Breast epithelium (tissue), 4 donors: Measurements from ENCODE around the gene PTPRG. TPM values are rescaled to one million over a fixed set of nuclear protein-coding genes. Genes with fewer than 3 reads are reported as not detected.

Experiments used
- DNase-seq, 2 donors: peaks; one replicate each; pipeline ENCODE4 v3.0.0-alpha.2; 2019; ENCODE audit warnings: low spot score in 2 of 2
- H3K27ac ChIP-seq, 2 donors: fragments of 200-600 bp; sonication (generic) in 1 of 2; one replicate each; pipeline ENCODE4 v1.5.1; 2016 to 2019; ENCODE audit warnings: mild to moderate bottlenecking in 1 of 2
- H3K27me3 ChIP-seq, 2 donors: fragments of 200-600 bp; sonication (generic) in 1 of 2; one replicate each; pipeline versions ENCODE4 v1.5.1 to v1.6.0; 2017 to 2019; ENCODE audit warnings: control low read depth in 1 of 2, mild to moderate bottlenecking in 1 of 2
- H3K36me3 ChIP-seq: fragments of 200-600 bp; one replicate; pipeline ENCODE4 v1.5.1; 2019
- H3K4me1 ChIP-seq, 2 donors: fragments of 200-600 bp; sonication (generic); one replicate each; pipeline ENCODE4 v1.5.1; 2016 to 2019; ENCODE audit warnings: control low read depth in 1 of 2
- H3K4me3 ChIP-seq, 3 donors: fragments of 200-600 bp; sonication (generic); 1 replicate in 2 of 3; 2 replicates in 1 of 3; pipeline ENCODE4 v1.5.1; 2016 to 2019; ENCODE audit warnings: mild to moderate bottlenecking in 3 of 3, moderate library complexity in 2 of 3
- H3K9me3 ChIP-seq, 2 donors: fragments of 200-600 bp; sonication (generic) in 1 of 2; one replicate each; pipeline ENCODE4 v1.5.1; 2016 to 2019; ENCODE audit warnings: control low read depth in 1 of 2
- POLR2A ChIP-seq: fragments of 450-650 bp; IDR thresholded peaks from one replicate; pipeline ENCODE4 v1.6.1; 2016; ENCODE audit warnings: antibody characterized with exemption, mild to moderate bottlenecking, moderate library complexity
- POLR2AphosphoS5 ChIP-seq, 3 donors: sonication (generic); formaldehyde crosslinking; IDR thresholded peaks; one replicate each; pipeline ENCODE4 v1.6.1; 2017; ENCODE audit warnings: antibody characterized with exemption in 3 of 3
- intact Hi-C: fragments of 100-400 bp; cut with DNase I; formaldehyde crosslinking; loops from one replicate; pipeline ENCODE4 v1.15.1; 2023; ENCODE audit warnings: low total_unique reads
- total RNA-seq, 3 donors: library from RNA; depleted of rRNA; stranded (reverse); fragments of >200 nt; gene quantifications; one replicate each; pipeline ENCODE4 v1.1.0, GENCODE V29; 2016
- TF ChIP-seq, protein P1 (sequence below), 3 donors: fragments of 450-650 bp; IDR thresholded peaks; one replicate each; pipeline ENCODE4 v1.5.1; 2016 to 2017; ENCODE audit warnings: antibody characterized with exemption in 3 of 3, mild to moderate bottlenecking in 3 of 3, moderate library complexity in 3 of 3

The PTPRG gene
- total RNA-seq, 3 donors from 2014 or later: 42.3 to 179 (median 61.6) TPM

DNA sequence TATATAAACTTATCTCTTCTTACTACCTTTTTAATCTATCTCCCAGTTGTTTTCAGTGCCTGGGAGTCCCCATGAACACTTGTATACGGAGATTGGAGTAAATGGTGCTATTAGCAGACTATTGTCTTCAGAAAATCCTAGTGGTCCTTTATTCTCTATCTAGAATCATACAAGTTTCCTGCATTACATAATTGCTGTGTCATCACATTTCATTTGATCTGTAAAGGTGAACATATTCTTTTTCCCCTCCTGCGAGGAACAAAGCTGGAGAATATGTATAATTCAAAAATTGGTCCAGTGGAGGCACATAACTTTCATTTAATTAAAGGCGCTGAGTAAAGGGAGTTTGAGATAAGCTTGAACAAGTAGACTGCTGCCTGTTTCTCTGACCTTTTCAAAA lies 487.2 kb downstream of the PTPRG start:
- intact Hi-C loops: no loop called here
- TF ChIP-seq POLR2AphosphoS5 (IDR thresholded peaks at IDR 0.05) (no peak), POLR2A (no peak)
- TF ChIP-seq, protein P1, sequence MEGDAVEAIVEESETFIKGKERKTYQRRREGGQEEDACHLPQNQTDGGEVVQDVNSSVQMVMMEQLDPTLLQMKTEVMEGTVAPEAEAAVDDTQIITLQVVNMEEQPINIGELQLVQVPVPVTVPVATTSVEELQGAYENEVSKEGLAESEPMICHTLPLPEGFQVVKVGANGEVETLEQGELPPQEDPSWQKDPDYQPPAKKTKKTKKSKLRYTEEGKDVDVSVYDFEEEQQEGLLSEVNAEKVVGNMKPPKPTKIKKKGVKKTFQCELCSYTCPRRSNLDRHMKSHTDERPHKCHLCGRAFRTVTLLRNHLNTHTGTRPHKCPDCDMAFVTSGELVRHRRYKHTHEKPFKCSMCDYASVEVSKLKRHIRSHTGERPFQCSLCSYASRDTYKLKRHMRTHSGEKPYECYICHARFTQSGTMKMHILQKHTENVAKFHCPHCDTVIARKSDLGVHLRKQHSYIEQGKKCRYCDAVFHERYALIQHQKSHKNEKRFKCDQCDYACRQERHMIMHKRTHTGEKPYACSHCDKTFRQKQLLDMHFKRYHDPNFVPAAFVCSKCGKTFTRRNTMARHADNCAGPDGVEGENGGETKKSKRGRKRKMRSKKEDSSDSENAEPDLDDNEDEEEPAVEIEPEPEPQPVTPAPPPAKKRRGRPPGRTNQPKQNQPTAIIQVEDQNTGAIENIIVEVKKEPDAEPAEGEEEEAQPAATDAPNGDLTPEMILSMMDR (IDR thresholded peaks at IDR 0.05): no peak
- Histone ChIP-seq H3K4me3 (no peak overlapping the region), H3K4me1 (no peaks in the 10 kb centered on the region), H3K27ac (no peak overlapping the region), H3K36me3 (no peaks in the 10 kb centered on the region), H3K27me3 (no peaks in the 10 kb centered on the region), H3K9me3 (no peaks in the 10 kb centered on the region)
- no peak for DNase-seq

DNA sequence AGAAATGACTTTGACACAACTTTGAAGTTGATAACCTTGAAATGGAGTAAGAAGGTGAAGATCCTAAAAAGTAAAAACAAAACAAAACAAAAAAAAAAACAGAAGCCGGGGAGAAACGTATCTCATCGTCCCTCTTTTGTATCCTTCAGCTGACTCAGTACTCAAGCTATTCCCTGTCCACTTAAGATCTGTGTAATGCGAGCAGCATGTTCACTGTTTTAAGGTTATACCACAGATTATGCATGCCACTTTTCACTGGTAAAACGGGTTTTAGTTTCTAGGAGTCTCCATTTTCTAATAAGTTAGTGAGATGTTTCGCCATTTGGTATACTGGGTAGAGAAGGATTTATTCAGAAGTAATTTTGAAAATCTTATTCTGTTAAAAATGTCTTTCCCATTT lies 487.7 kb downstream of the PTPRG start:
- no peak for DNase-seq
- Histone ChIP-seq H3K9me3 (no peaks in the 10 kb centered on the region), H3K27me3 (no peaks in the 10 kb centered on the region), H3K4me1 (no peaks in the 10 kb centered on the region), H3K4me3 (no peak overlapping the region), H3K27ac (no peak overlapping the region), H3K36me3 (no peaks in the 10 kb centered on the region)
- TF ChIP-seq POLR2A: no peak
- TF ChIP-seq, protein P1 (IDR thresholded peaks at IDR 0.05): no peak
- intact Hi-C loops: no loop called here

DNA sequence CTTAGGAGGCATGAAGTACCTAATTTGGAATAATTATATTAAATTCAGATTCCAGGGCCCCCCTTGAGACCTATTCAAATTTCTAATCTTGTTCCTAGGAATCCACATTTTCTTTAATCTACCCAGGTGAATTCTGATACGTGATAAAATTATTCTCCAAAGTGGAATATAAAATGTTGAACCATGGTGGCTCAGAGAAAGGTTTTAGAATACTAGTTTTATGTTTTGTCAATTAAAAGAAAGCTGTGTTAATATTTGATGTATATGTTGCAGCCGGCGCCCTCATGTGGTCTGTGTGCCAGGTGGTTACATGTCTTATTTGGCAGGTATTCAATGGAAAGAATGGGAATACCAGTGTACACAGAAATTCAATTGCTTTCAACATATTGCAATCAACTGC lies 490.1 kb downstream of the PTPRG start:
- no peaks in the 10 kb centered on the region for H3K9me3 ChIP-seq
- H3K27me3 ChIP-seq: no peaks in the 10 kb centered on the region
- no peak overlapping the region for H3K27ac ChIP-seq
- DNase-seq: no peak
- H3K36me3 ChIP-seq: no peaks in the 10 kb centered on the region
- TF ChIP-seq, protein P1 (IDR thresholded peaks at IDR 0.05): no peak
- TF ChIP-seq POLR2AphosphoS5 (IDR thresholded peaks at IDR 0.05) (no peak), POLR2A (no peak)
- H3K4me3 ChIP-seq: no peak overlapping the region
- intact Hi-C loops: no loop called here
- no peaks in the 10 kb centered on the region for H3K4me1 ChIP-seq

DNA sequence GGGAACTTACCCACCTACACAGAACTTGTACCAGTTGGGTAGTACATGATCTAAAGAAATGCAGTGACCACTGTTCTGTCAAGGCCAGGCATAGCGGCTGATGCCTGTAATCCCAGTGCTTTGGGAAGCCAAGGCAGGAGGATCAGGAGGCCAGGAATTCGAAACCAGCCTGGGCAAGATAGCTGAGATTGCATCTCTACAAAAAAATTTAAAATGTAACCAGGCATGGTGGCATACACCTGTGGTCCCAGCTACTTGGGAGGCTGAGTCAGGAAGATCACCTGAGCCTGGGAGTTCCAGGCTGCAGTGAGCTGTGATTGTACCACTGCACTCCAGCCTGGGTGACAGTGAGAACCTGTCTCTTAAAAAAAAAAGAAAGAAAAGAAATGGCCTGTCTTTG lies 491.0 kb downstream of the PTPRG start:
- DNase-seq: no peak
- TF ChIP-seq POLR2AphosphoS5 (IDR thresholded peaks at IDR 0.05) (no peak), POLR2A (no peak)
- TF ChIP-seq, protein P1 (IDR thresholded peaks at IDR 0.05): no peak
- intact Hi-C loops: no loop called here
- H3K27me3 ChIP-seq: no peaks in the 10 kb centered on the region
- no peaks in the 10 kb centered on the region for H3K9me3 ChIP-seq
- H3K36me3 ChIP-seq: no peaks in the 10 kb centered on the region
- no peaks in the 10 kb centered on the region for H3K4me1 ChIP-seq
- H3K4me3 ChIP-seq: no peak overlapping the region
- H3K27ac ChIP-seq: no peak overlapping the region

DNA sequence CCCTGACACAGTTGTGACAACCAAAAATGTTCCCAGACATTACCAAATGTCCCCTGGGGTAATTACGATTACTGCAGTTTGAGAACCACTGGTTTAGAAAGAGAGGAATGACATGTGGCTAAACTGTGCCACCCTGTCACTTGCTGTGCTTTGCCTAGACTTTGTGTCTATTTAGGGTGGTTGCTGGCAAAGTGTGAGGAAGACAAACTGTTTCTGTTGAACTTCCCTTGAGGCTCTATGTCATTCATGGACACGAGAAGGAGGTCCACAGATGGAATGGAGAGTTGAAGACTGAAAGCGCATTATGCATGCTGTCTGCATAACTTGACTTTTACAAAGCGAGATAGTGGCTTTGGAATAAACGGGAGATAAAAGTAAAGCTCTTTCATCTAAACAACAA lies 495.3 kb downstream of the PTPRG start:
- no peak overlapping the region for H3K4me3 ChIP-seq
- TF ChIP-seq POLR2AphosphoS5 (IDR thresholded peaks at IDR 0.05) (no peak), POLR2A (no peak)
- TF ChIP-seq, protein P1 (IDR thresholded peaks at IDR 0.05): no peak
- H3K9me3 ChIP-seq: no peaks in the 10 kb centered on the region
- no peaks in the 10 kb centered on the region for H3K36me3 ChIP-seq
- H3K27me3 ChIP-seq: no peaks in the 10 kb centered on the region
- intact Hi-C loops: no loop called here
- no peak overlapping the region for H3K27ac ChIP-seq
- H3K4me1 ChIP-seq: no peaks in the 10 kb centered on the region
- DNase-seq: no peak
